Keratinocyte (primary cell): ENCODE results near the gene ADO. TPM values are rescaled to one million over a fixed set of nuclear protein-coding genes. Genes with fewer than 3 reads are reported as not detected.

Source experiments
- DNase-seq: peaks from one replicate; pipeline ENCODE4 v3.0.0-alpha.2; 2011; ENCODE audit warnings: low read depth, missing footprints, low spot score
- FAIRE-seq: peaks from 2 replicates; lab custom pipeline; 2011; peaks lifted over from hg19 to GRCh38; lab: Jason Lieb, UNC
- H2AFZ ChIP-seq: 2 replicates; pipeline ENCODE4 v1.6.0; 2012; ENCODE audit warnings: low read length, control low read depth, inconsistent platforms; ENCODE audit not compliant: control insufficient read depth
- H3K27ac ChIP-seq: 2 replicates; pipeline ENCODE4 v1.5.1; 2011; ENCODE audit warnings: low read length; ENCODE audit not compliant: control insufficient read depth, insufficient read depth
- H3K27me3 ChIP-seq: 3 replicates; pipeline ENCODE4 v1.6.0; 2011; ENCODE audit warnings: low read length; ENCODE audit not compliant: control insufficient read depth, insufficient read depth; ENCODE audit errors: extremely low read depth
- H3K36me3 ChIP-seq, 2 experiments: 2 replicates in 1 of 2; 3 replicates in 1 of 2; pipeline ENCODE4 v1.5.1; 2011; ENCODE audit warnings: low read length in 2 of 2, mild to moderate bottlenecking in 1 of 2; ENCODE audit not compliant: control insufficient read depth in 2 of 2, insufficient read depth in 2 of 2; ENCODE audit errors: extremely low read depth in 1 of 2
- H3K4me1 ChIP-seq: 3 replicates; pipeline ENCODE4 v1.5.1; 2011; ENCODE audit warnings: low read length; ENCODE audit not compliant: control insufficient read depth, insufficient read depth; ENCODE audit errors: extremely low read depth
- H3K4me2 ChIP-seq: 3 replicates; pipeline ENCODE4 v1.6.0; 2011; ENCODE audit warnings: low read depth, low read length; ENCODE audit not compliant: control insufficient read depth, insufficient read depth; ENCODE audit errors: extremely low read depth
- H3K4me3 ChIP-seq, 3 experiments: fragments of 200-600 bp in 1 of 3; sonication (generic) in 1 of 3; 2 replicates in 2 of 3; 3 replicates in 1 of 3; pipeline ENCODE4 v1.5.1; 2011 to 2016; ENCODE audit warnings: low read length in 3 of 3, mild to moderate bottlenecking in 3 of 3, control low read depth in 2 of 3, inconsistent platforms in 1 of 3, low read depth in 1 of 3, mixed read lengths in 1 of 3, mixed run types in 1 of 3, moderate library complexity in 1 of 3; ENCODE audit not compliant: control insufficient read depth in 2 of 3, insufficient read depth in 2 of 3; ENCODE audit errors: extremely low read depth in 1 of 3
- H3K79me2 ChIP-seq: 2 replicates; pipeline ENCODE4 v1.6.0; 2012; ENCODE audit warnings: low read length; ENCODE audit not compliant: control insufficient read depth, insufficient read depth
- H3K9ac ChIP-seq: 3 replicates; pipeline ENCODE4 v1.6.0; 2011; ENCODE audit warnings: low read length; ENCODE audit not compliant: control insufficient read depth, insufficient read depth; ENCODE audit errors: extremely low read depth
- H3K9me1 ChIP-seq: 3 replicates; pipeline ENCODE4 v1.6.0; 2011; ENCODE audit warnings: low read length; ENCODE audit not compliant: control insufficient read depth, insufficient read depth; ENCODE audit errors: extremely low read depth
- H3K9me3 ChIP-seq: 2 replicates; pipeline ENCODE4 v1.5.1; 2012; ENCODE audit warnings: low read depth, low read length; ENCODE audit not compliant: control insufficient read depth
- H4K20me1 ChIP-seq: 3 replicates; pipeline ENCODE4 v1.6.0; 2011; ENCODE audit warnings: low read length; ENCODE audit not compliant: control insufficient read depth, insufficient read depth; ENCODE audit errors: extremely low read depth
- EZH2 ChIP-seq: IDR thresholded peaks from one replicate; pipeline ENCODE4 v1.6.1; 2012; ENCODE audit warnings: inconsistent platforms, mild to moderate bottlenecking, low read length, moderate library complexity
- dilution Hi-C: fragments of 300-500 bp; cut with MboI; formaldehyde crosslinking; loops from one replicate; pipeline ENCODE4 v1.7.0; 2020; ENCODE audit warnings: low sequenced_read_pairs; ENCODE audit not compliant: extremely low pct_ligation_motif_present
- polyA plus RNA-seq, 5 experiments: library from polyadenylated mRNA; depleted of rRNA in 3 of 5; stranded (reverse) in 3 of 5; stranded (forward) in 1 of 5; unstranded in 1 of 5; fragments of >200 nt; gene quantifications; 1 replicate in 1 of 5; 2 replicates in 3 of 5; 3 replicates in 1 of 5; pipeline versions ENCODE4 v1.2.1 to v1.2.3, GENCODE V29; 2011 to 2012; ENCODE audit warnings: missing spikeins in 2 of 5, low read depth in 1 of 5, low replicate concordance in 1 of 5
- TF ChIP-seq, protein P1 (sequence below), 3 experiments: IDR thresholded peaks in 1 of 3; conservative IDR thresholded peaks in 1 of 3; optimal IDR thresholded peaks in 1 of 3; 2 replicates in 2 of 3; 3 replicates in 1 of 3; pipeline versions ENCODE3 to v1.5.1; 2011; ENCODE audit warnings: low read length in 3 of 3, mild to moderate bottlenecking in 3 of 3, moderate library complexity in 2 of 3, control low read depth in 1 of 3, inconsistent platforms in 1 of 3; ENCODE audit not compliant: insufficient read depth in 2 of 3; ENCODE audit errors: extremely low read depth in 1 of 3

Gene ADO
- polyA plus RNA-seq, 1 donor (not counting 4 experiments of a cell fraction or from before 2014, with no cell fraction given): 16.5 TPM

DNA sequence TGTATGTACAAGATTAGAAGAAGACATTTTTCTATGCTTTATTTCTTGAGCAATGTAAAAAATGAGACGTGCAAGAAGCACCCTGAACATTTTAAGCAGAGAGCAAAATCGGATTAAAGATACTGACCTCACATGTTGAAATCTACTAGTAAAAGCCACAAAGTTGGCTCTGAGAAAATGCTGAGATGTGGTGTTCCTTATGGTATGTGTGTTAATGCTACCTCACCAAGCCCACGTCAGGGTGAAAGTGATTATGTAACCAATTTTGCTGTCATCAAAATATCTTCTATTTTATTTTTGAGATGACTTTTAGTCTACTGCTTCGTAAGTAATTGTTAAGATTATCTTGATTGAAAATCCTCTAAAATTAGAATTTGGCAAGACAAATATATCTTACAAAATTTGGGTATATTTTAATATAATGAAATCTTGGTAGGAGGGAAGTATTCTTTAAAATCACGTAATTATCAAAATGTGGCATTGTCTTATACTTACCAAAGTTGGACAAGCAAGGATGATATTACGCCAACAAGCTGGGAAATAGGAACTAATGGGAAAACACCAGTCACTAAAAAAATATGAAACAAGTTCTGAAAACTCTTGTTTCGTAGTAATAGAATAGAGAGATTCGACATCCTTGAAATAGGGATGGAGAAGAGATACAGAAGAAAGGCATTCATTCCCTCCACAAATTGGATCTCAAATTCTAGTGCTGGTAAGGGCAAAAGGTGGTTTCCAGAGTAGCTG lies 5.8 kb downstream of the ADO start:
- Histone ChIP-seq H3K4me1 (peaks cover 17% of the 10 kb centered on the region), H3K9me3 (no peaks in the 10 kb centered on the region), H4K20me1 (no peaks in the 10 kb centered on the region), H3K9me1 (peaks cover 2% of the 10 kb centered on the region), H3K36me3 (no peaks in the 10 kb centered on the region), H3K79me2 (peaks cover 25% of the 10 kb centered on the region), H2AFZ (no peak overlapping the region), H3K4me2 (no peak overlapping the region), H3K27ac (no peak overlapping the region), H3K4me3 (no peak overlapping the region), H3K27me3 (peaks cover 16% of the 10 kb centered on the region), H3K9ac (no peak overlapping the region)
- no peak for TF ChIP-seq EZH2
- TF ChIP-seq, protein P1, sequence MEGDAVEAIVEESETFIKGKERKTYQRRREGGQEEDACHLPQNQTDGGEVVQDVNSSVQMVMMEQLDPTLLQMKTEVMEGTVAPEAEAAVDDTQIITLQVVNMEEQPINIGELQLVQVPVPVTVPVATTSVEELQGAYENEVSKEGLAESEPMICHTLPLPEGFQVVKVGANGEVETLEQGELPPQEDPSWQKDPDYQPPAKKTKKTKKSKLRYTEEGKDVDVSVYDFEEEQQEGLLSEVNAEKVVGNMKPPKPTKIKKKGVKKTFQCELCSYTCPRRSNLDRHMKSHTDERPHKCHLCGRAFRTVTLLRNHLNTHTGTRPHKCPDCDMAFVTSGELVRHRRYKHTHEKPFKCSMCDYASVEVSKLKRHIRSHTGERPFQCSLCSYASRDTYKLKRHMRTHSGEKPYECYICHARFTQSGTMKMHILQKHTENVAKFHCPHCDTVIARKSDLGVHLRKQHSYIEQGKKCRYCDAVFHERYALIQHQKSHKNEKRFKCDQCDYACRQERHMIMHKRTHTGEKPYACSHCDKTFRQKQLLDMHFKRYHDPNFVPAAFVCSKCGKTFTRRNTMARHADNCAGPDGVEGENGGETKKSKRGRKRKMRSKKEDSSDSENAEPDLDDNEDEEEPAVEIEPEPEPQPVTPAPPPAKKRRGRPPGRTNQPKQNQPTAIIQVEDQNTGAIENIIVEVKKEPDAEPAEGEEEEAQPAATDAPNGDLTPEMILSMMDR (optimal IDR thresholded peaks at IDR 0.05 in 1 of 3, IDR thresholded peaks at IDR 0.05 in 1 of 3, conservative IDR thresholded peaks at IDR 0.05 in 1 of 3; ENCODE audit: extremely low read depth in 1 of 3, insufficient read depth in 2 of 3, low read length in 3 of 3): no peak
- FAIRE-seq (no peak), DNase-seq (no peak)
- dilution Hi-C loops: loop anchor here (25.0 kb wide), 1 partner anchor 198 kb away; no protein-coding TSS in a partner anchor

DNA sequence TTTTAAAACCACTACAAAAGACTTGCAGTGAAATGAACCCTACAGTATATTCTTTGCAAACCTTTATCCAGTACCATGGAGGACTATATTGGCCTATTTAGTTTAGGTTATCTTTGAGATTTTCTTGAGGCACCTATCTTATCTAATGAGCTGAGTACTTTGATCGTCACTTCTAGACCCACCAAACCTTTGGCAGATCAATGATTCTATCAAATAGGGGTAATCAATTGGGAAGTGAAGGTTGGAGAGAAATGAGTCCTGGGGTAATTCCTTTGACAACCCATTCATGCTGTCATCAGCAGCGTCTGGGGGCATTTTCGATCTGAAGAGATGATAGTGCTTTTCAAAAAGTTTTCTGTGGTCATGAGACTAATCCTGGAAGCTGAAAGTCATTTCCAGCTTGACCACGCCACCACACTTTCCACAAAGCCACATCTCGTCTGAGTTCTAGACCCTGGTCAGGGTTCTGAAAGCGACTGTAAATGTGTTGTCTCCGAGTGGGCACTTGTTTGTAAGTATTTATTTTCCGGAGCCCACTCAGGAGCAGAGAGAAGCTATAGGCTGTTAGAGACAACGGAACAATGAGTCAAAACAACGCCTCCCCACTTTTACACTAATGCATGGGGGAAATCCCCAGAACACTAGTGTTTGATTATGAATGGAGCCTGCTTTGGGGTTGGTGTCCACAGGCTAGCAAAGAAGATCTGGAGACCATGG lies 6.8 kb downstream of the ADO start:
- no peaks in the 10 kb centered on the region for H3K9me3 ChIP-seq
- DNase-seq: no peak
- H3K4me2 ChIP-seq: no peak overlapping the region
- no peaks in the 10 kb centered on the region for H4K20me1 ChIP-seq
- H3K4me1 ChIP-seq: peaks cover 21% of the 10 kb centered on the region
- H3K36me3 ChIP-seq: no peaks in the 10 kb centered on the region
- no peak overlapping the region for H2AFZ ChIP-seq
- TF ChIP-seq, protein P1 (optimal IDR thresholded peaks at IDR 0.05 in 1 of 3, IDR thresholded peaks at IDR 0.05 in 1 of 3, conservative IDR thresholded peaks at IDR 0.05 in 1 of 3; ENCODE audit: extremely low read depth in 1 of 3, insufficient read depth in 2 of 3, low read length in 3 of 3): no peak
- TF ChIP-seq EZH2: no peak
- peaks cover under 1% of the 10 kb centered on the region for H3K9me1 ChIP-seq
- dilution Hi-C loops: loop anchor here (25.0 kb wide), 1 partner anchor 199 kb away; no protein-coding TSS in a partner anchor
- FAIRE-seq: no peak
- H3K4me3 ChIP-seq: no peak overlapping the region
- peaks cover 24% of the 10 kb centered on the region for H3K27me3 ChIP-seq
- peaks cover 16% of the 10 kb centered on the region for H3K79me2 ChIP-seq
- H3K27ac ChIP-seq: no peak overlapping the region
- no peak overlapping the region for H3K9ac ChIP-seq
